Neural cell (in vitro differentiated cells): Measurements from ENCODE around the gene CARMIL1. TPM values are rescaled to one million over a fixed set of nuclear protein-coding genes. Genes with fewer than 3 reads are reported as not detected.

Experiments
- H2AFZ ChIP-seq: fragments of 200-600, 300-800 bp; sonication (generic), shearing (Covaris generic); 2 replicates; pipeline ENCODE4 v1.6.0; 2014; ENCODE audit warnings: low read depth, mild to moderate bottlenecking, antibody characterized with exemption, low read length, moderate library complexity
- H3F3A ChIP-seq: fragments of 200-600 bp; shearing (Covaris generic); 2 replicates; pipeline ENCODE4 v1.6.1; 2016; ENCODE audit warnings: mild to moderate bottlenecking, moderate library complexity, mixed read lengths, antibody characterized with exemption, low read length; ENCODE audit not compliant: insufficient read depth, poor library complexity, severe bottlenecking
- H3K27ac ChIP-seq: fragments of 200-600, 300-800 bp; sonication (generic), shearing (Covaris generic); 2 replicates; pipeline ENCODE4 v1.5.1; 2014; ENCODE audit warnings: mild to moderate bottlenecking, low read length, moderate library complexity
- H3K27me3 ChIP-seq: fragments of 300-800, 200-600 bp; sonication (generic), shearing (Covaris generic); 2 replicates; pipeline ENCODE4 v1.6.0; 2014; ENCODE audit warnings: mild to moderate bottlenecking, low read depth, low read length, moderate library complexity; ENCODE audit not compliant: insufficient read depth
- H3K36me3 ChIP-seq: fragments of 300-800, 200-600 bp; sonication (generic), shearing (Covaris generic); 2 replicates; pipeline ENCODE4 v1.5.1; 2014; ENCODE audit warnings: mild to moderate bottlenecking, antibody characterized with exemption, low read length, moderate library complexity; ENCODE audit not compliant: insufficient read depth
- H3K4me2 ChIP-seq: fragments of 300-800, 200-600 bp; sonication (generic), shearing (Covaris generic); 2 replicates; pipeline ENCODE4 v1.6.0; 2014; ENCODE audit warnings: mild to moderate bottlenecking, low read length
- H3K4me3 ChIP-seq: fragments of 300-800, 200-600 bp; sonication (generic), shearing (Covaris generic); 2 replicates; pipeline ENCODE4 v1.5.1; 2014; ENCODE audit warnings: mild to moderate bottlenecking, low read length, moderate library complexity
- H3K79me2 ChIP-seq: fragments of 200-600 bp; shearing (Covaris generic); replicated peaks from 2 replicates; pipeline ENCODE4 v1.6.0; 2014; ENCODE audit warnings: mild to moderate bottlenecking, low read length, moderate library complexity; ENCODE audit not compliant: insufficient read depth
- H3K9ac ChIP-seq: fragments of 300-800, 200-600 bp; sonication (generic), shearing (Covaris generic); 2 replicates; pipeline ENCODE4 v1.6.1; 2016; ENCODE audit warnings: mild to moderate bottlenecking, low read length, mixed read lengths
- H3K9me2 ChIP-seq: fragments of 200-600 bp; shearing (Covaris generic); 2 replicates; pipeline ENCODE4 v1.6.1; 2016; ENCODE audit warnings: mild to moderate bottlenecking, low read length, mixed read lengths; ENCODE audit not compliant: insufficient read depth
- H3K9me3 ChIP-seq: fragments of 200-600, 300-800 bp; sonication (generic), shearing (Covaris generic); 2 replicates; pipeline ENCODE4 v1.6.1; 2016; ENCODE audit warnings: mild to moderate bottlenecking, mixed run types, low read length, moderate library complexity, mixed read lengths
- H4K20me1 ChIP-seq: fragments of 200-600 bp; shearing (Covaris generic); 2 replicates; pipeline ENCODE4 v1.6.1; 2016; ENCODE audit warnings: mild to moderate bottlenecking, mixed run types; ENCODE audit not compliant: insufficient read depth
- CTCF ChIP-seq: fragments of 450-650 bp; IDR thresholded peaks from 2 replicates; pipeline ENCODE4 v1.5.1; 2014; ENCODE audit warnings: antibody characterized with exemption, mild to moderate bottlenecking, moderate library complexity; ENCODE audit not compliant: poor library complexity, severe bottlenecking
- EP300 ChIP-seq: fragments of 450-650 bp; conservative IDR thresholded peaks from 2 replicates; pipeline ENCODE4 v1.6.1; 2014; ENCODE audit warnings: antibody characterized with exemption, mild to moderate bottlenecking, moderate library complexity; ENCODE audit not compliant: poor library complexity, severe bottlenecking
- EZH2 ChIP-seq: fragments of 200-600, 300-800 bp; shearing (Covaris generic), sonication (generic); IDR thresholded peaks from 2 replicates; pipeline ENCODE4 v1.6.1; 2014; ENCODE audit warnings: antibody characterized with exemption, low read length, borderline replicate concordance, mild to moderate bottlenecking; ENCODE audit not compliant: insufficient read depth, poor library complexity, severe bottlenecking
- MXI1 ChIP-seq: fragments of 450-650 bp; conservative IDR thresholded peaks from 2 replicates; pipeline ENCODE4 v1.6.1; 2014; ENCODE audit warnings: antibody characterized with exemption, mild to moderate bottlenecking; ENCODE audit not compliant: poor library complexity, severe bottlenecking
- POLR2AphosphoS5 ChIP-seq: IDR thresholded peaks from 2 replicates; pipeline ENCODE4 v1.6.1; 2012
- RAD21 ChIP-seq: fragments of 450-650 bp; conservative IDR thresholded peaks from 2 replicates; pipeline ENCODE4 v1.6.1; 2014; ENCODE audit warnings: antibody characterized with exemption, mild to moderate bottlenecking, moderate library complexity
- SMC3 ChIP-seq: fragments of 450-650 bp; conservative IDR thresholded peaks from 2 replicates; pipeline ENCODE4 v1.6.1; 2014; ENCODE audit warnings: antibody characterized with exemption, mild to moderate bottlenecking, moderate library complexity; ENCODE audit not compliant: poor library complexity
- TAF1 ChIP-seq: IDR thresholded peaks from 2 replicates; pipeline ENCODE4 v1.6.1; 2012; ENCODE audit warnings: low read depth
- polyA plus RNA-seq: library from polyadenylated mRNA; depleted of rRNA; stranded (reverse); fragments of >200 nt; gene quantifications from 2 replicates; pipeline ENCODE4 v1.2.3, GENCODE V29; 2014
- TF ChIP-seq, protein P1 (sequence below): IDR thresholded peaks from 2 replicates; pipeline ENCODE4 v1.6.1; 2012; ENCODE audit warnings: borderline replicate concordance

The CARMIL1 gene
- polyA plus RNA-seq, 1 donor from 2014 or later: 5.3 TPM

- Histone ChIP-seq H3K79me2 (no peaks in the 10 kb centered on the region), H3K9me3 (no peaks in the 10 kb centered on the region), H2AFZ (no peak overlapping the region), H3K4me3 (no peak overlapping the region), H3F3A (peaks cover 4% of the 10 kb centered on the region), H4K20me1 (no peaks in the 10 kb centered on the region), H3K9me2 (no peaks in the 10 kb centered on the region), H3K9ac (no peak overlapping the region), H3K27ac (no peak overlapping the region), H3K4me2 (no peak overlapping the region), H3K27me3 (no peaks in the 10 kb centered on the region), H3K36me3 (no peaks in the 10 kb centered on the region)
- TF ChIP-seq SMC3 (no peak), POLR2AphosphoS5 (no peak), EZH2 (no peak), TAF1 (no peak), RAD21 (no peak), MXI1 (no peak), CTCF (no peak), EP300 (no peak)
- TF ChIP-seq, protein P1, sequence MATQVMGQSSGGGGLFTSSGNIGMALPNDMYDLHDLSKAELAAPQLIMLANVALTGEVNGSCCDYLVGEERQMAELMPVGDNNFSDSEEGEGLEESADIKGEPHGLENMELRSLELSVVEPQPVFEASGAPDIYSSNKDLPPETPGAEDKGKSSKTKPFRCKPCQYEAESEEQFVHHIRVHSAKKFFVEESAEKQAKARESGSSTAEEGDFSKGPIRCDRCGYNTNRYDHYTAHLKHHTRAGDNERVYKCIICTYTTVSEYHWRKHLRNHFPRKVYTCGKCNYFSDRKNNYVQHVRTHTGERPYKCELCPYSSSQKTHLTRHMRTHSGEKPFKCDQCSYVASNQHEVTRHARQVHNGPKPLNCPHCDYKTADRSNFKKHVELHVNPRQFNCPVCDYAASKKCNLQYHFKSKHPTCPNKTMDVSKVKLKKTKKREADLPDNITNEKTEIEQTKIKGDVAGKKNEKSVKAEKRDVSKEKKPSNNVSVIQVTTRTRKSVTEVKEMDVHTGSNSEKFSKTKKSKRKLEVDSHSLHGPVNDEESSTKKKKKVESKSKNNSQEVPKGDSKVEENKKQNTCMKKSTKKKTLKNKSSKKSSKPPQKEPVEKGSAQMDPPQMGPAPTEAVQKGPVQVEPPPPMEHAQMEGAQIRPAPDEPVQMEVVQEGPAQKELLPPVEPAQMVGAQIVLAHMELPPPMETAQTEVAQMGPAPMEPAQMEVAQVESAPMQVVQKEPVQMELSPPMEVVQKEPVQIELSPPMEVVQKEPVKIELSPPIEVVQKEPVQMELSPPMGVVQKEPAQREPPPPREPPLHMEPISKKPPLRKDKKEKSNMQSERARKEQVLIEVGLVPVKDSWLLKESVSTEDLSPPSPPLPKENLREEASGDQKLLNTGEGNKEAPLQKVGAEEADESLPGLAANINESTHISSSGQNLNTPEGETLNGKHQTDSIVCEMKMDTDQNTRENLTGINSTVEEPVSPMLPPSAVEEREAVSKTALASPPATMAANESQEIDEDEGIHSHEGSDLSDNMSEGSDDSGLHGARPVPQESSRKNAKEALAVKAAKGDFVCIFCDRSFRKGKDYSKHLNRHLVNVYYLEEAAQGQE: no peak
Observed at GRCh38 chr6:25302677-25303128, 23.5 kb downstream of the CARMIL1 start.

GRCh38 chr6:25303254-25303653 is 24.1 kb downstream of the CARMIL1 start:
- Histone ChIP-seq H3K27me3 (no peaks in the 10 kb centered on the region), H3F3A (peaks cover 4% of the 10 kb centered on the region), H3K9me3 (no peaks in the 10 kb centered on the region), H2AFZ (no peak overlapping the region), H3K79me2 (no peaks in the 10 kb centered on the region), H3K4me2 (no peak overlapping the region), H3K36me3 (no peaks in the 10 kb centered on the region), H4K20me1 (no peaks in the 10 kb centered on the region), H3K9ac (no peak overlapping the region), H3K4me3 (no peak overlapping the region), H3K9me2 (no peaks in the 10 kb centered on the region), H3K27ac (no peak overlapping the region)
- TF ChIP-seq EZH2: no peak
- no peak for TF ChIP-seq POLR2AphosphoS5

- no peaks in the 10 kb centered on the region for H3K9me2 ChIP-seq
- no peaks in the 10 kb centered on the region for H3K36me3 ChIP-seq
- H4K20me1 ChIP-seq: no peaks in the 10 kb centered on the region
- no peak overlapping the region for H3K4me3 ChIP-seq
- TF ChIP-seq, protein P1: no peak
- TF ChIP-seq EP300: no peak
- no peak for TF ChIP-seq EZH2
- TF ChIP-seq RAD21: no peak
- no peak for TF ChIP-seq TAF1
- no peak for TF ChIP-seq SMC3
- TF ChIP-seq POLR2AphosphoS5: no peak
- no peak for TF ChIP-seq CTCF
- TF ChIP-seq MXI1: no peak
- H3K4me2 ChIP-seq: no peak overlapping the region
- H3K9me3 ChIP-seq: no peaks in the 10 kb centered on the region
- H3K27ac ChIP-seq: no peak overlapping the region
- no peak overlapping the region for H2AFZ ChIP-seq
- no peaks in the 10 kb centered on the region for H3K79me2 ChIP-seq
- no peak overlapping the region for H3K9ac ChIP-seq
- peaks cover 4% of the 10 kb centered on the region for H3F3A ChIP-seq
- H3K27me3 ChIP-seq: no peaks in the 10 kb centered on the region
Observed at GRCh38 chr6:25306379-25306778, 27.2 kb downstream of the CARMIL1 start.
